GM21423 (cell line): ENCODE results near the gene SRGN.
A peak's percentile ranks its signal among the peaks of the same experiment; 100 is the strongest.
"Not testable (repeated sequence)": the region's sequence is repeated elsewhere in the genome, so short reads cannot be mapped to it uniquely, and the experiment has no call there.

Experiments
- ATAC-seq: cut with Tn5 transposase; IDR thresholded peaks from one replicate; pipeline ENCODE4 v1.9.1; 2021; ENCODE audit warnings: mild to moderate bottlenecking, moderate library complexity; ENCODE audit not compliant: unreplicated experiment

The SRGN gene, protein sequence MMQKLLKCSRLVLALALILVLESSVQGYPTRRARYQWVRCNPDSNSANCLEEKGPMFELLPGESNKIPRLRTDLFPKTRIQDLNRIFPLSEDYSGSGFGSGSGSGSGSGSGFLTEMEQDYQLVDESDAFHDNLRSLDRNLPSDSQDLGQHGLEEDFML

DNA sequence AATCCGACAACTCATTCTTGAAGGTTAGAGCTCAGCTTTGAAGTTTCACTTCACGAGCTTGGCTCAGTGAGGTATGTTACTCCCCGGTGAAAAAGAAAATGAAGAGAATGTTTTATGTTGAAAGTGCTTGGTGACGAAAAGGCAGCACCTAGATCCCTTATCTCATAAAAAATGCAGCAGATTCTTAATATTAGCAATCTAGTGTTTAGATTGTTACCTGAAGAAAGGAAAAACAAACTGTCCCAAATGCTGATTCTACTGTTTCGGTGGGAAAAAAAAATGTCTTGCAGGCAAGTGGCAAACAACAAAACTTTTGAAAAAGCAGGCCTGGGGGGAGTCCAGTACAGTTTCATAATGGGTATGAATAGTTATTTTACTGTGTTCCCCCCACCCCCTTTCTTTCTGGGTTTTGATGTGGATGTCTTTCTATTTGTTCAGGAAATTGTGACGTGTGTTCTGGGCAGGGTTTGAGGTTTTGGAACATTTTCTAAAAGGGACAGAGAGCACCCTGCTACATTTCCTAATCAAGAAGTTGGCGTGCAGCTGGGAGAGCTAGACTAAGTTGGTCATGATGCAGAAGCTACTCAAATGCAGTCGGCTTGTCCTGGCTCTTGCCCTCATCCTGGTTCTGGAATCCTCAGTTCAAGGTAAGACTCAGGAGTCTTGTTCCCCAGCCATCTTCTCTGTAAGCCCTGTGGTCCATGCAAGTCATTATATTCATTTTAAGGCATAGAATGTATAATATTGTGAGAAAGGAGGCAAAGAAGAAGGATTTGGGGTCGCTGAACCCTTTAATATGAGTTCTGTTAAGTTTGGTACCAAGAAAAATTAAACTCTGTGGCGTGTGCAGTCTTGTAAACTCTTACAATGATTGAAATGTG, at the start of gene SRGN:
Gene SRGN, plus strand, starts transcription at position 514 of the 881 bp plus-strand sequence. Its CDS starts 55 bp downstream, at position 569.
- ATAC-seq: peak; percentile 53

DNA sequence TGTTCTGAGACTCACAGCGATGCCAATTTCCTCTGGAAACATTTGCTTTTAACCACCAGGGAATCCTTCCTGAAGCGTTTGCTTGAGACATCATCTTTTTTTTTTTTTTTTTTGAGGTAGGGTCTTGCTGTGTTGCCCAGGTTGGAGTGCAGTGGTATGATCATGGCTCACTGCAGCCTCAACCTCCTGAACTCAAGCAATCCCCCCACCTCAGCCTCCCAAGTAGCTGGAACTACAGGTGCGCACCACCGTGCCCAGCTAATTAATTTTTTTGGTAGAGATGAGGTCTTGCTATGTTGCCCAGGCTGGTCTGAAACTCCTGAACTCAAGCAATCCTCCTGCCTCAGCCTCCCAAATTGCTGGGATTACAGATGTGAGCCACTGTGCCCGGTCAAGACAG, 47.0 kb upstream of the SRGN start:
- not testable (repeated sequence) for ATAC-seq

DNA sequence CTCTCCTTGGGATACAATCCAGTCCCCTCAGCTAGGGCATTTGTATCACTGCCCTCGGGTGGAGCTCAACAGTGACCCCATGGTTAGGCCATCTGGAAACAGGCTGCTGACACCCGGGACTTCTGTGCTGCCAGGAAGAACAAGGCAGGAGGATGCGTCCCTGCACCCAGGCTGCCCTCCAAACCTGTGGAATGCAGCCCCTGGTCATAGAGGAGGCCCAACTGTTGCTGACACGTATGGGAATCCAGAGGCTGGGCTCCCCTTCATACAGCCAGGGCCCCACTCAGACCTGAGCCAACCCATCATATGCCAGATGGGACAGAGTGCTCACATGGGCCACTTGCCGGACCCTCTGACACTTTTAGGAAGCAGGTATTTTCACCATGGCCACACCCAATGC, 45.5 kb upstream of the SRGN start:
- no peak for ATAC-seq

DNA sequence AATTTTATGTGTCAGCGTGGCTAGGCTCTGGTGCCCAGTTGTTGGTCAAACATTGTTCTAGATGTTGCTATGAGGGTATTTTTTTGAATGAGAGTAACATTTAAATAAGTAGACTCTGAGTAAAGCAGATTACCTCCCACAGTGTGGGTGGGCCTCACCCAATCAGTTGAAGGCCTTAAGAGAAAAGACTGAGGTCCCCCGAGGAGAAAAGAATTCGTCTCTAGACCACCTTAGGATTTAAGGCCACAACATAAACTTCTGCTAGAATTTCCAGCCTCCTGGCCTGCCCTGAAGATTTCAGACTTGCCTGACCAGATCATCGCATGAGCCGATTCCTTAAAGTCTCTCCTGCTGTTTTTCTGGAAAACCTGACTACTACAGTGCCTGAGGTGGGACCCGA, 45.1 kb upstream of the SRGN start:
- no peak for ATAC-seq

DNA sequence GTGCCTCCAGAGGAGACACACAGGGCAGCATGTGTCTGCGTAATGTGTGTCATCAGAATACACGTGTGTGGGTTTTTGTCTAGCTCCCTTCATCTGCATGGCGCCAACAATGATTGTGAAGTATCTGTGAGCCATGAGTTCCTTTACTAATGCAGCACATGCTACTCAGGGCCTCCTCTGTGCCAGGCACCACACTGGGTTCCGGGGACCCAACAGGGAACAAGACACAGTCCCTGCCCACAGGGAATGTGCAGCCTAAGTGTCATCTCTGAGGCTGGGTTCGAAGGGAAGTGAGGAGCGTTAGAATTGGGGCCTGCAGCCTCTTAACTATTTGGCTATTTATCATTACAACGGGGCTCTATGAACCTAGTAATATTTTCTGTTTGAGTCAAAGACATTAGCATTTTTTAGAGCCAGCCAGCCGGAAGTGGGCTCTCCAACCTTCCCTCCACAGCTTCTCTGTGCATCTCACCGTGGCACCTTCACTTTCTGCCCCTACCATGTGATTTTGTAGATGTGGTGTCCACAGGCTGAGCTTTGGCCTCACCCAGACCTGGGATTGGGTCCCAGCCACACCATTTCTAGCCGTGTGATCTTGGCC, 43.9 kb upstream of the SRGN start:
- ATAC-seq: peak; percentile 41

DNA sequence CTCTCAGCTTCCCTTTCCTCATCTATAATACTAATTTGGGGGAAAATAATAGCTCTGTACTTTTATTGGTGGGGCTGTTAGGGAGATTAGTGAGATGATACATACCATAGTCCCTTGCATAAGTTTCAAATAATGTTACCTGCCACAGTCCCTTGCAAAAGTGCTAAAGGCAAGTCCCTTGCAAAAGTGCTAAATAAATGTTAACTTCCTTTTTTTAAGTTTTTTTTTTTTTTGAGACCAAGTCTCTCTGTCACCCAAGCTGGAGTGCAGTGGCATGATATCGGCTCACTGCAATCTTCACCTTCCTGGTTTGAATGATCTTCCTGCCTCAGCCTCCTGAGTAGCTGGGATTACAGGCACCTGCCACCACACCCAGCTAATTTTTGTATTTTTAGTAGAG, 43.4 kb upstream of the SRGN start:
- peak; percentile 13 for ATAC-seq

DNA sequence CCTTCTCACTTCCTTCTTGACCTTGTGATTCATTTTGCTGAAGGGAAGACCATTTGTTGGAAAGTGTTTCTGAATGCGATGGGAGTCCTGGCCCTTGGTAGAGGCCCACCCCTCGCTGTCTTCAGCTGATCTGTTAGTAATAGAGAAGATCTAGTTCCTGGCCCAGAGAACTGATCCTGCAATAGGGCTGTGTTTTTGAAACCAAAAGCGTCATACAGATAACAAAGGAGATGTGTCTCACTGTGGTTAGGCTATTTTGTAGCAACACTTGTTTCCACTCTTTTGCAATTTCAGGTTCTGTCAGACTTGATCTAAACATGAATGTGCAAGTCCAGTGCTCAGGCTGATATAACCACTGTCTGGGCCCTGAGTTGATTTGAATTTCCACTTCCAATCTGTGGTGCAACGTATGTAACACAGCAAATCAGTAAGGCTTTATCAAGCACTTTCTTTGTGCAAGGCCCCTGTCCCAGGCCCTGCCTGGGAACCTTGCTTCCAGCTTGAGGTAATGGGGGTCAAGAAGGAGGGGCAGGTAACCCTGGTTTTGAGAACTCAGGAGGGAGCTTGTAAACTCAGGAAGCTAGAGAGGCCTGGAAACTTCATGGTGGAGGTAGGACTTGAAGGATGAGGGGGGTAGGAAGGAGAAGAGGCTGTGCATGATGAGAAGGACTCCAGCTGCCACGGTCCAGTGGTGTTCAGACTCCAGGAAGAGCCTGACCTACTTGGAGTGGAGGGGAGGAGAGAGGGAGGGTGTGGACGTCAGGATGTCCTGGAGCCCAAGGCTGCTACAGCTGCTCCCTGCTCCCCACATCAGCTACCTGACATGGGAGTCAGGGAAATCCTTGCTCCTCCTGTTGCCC, 42.2 kb upstream of the SRGN start:
- ATAC-seq: peak; percentile 64

DNA sequence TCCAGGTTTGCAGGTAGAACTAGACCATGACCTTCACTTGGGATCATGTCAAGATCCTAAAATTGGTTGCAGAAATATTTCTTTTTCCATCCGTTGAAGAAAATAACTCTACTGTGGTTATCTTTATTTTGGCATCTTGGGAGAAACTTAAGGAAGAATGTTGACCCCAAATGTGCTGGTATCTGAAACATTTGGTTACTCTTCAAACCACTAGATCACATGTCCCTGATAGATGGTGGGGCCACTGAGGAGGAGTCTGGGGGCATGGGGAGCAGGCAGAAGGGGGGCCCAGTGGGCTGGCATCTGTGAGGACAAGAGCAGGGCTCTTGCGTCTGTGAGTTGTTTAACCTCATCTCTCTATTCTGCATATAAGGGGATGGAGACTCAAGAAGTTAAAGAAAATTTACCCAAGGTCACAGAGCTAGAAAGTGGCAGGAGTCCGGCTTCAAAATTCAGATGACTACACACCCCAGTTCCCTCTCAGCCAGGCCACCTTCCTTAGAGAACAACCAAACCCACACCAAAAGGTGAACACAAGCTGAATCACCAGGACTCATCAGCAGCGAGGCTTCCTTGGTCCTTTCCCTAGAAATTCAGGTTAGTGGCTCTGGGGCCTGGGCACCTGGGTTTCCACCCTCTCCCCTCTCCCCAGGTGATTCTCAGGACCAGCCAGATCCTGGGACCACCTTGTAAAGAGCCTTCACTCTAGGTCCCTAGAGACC, 40.6 kb upstream of the SRGN start:
- no peak for ATAC-seq

DNA sequence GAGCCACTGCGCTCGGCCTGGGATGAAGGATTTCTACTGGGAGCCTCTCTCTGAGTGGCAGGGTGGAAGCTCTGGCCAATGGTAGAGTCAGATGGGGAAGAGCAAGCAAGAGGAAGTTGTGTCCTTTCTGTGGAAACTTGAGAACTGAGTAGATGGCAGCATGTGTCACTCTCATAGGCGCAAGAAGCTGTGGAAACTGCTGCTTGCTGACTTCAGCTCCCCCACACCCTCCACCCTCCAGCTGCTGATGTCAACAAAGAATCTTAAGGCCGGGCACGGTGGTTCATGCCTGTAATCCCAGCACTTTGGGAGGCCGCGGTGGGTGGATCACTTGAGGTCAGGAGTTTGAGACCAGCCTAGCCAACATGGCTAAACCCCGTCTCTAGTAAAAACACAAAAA, 39.8 kb upstream of the SRGN start:
- ATAC-seq: no peak

DNA sequence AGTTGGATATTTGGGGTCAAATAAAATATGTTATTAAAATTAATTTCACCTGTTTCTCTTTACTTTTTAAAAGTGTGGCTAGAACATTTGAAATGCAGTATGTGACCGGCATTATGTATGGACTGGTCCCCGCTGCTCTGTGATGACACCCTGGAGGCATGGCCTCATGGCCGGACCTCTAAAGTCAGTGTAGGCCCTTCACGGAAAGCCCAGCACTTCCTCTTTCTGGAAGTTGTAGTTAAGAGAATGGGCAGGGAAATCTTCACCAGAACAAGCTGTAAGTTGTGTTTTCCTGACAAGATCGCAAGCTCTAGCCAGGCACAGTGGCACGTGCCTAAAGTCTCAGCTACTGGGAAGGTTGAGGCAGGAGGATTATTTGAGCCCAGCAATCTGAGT, 38.3 kb upstream of the SRGN start:
- no peak for ATAC-seq

DNA sequence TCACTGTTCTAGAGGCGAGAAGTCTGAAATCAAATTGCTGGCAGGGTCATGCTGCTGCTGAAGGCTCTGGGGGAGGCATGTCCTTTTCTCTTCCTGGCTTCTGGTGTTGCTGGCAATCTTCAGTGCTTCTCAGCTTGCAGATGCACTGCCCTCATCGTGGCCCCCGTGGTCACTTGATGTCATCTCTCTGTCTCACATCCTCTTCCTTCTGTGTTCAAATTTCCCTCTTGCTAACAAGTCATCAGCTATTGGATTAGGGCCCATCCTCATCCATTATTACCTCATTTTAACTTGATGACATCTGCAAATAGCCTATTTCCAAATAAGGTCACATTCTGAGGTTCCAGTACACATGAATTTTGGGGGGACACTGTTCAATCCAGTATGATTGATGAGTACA, 36.6 kb upstream of the SRGN start:
- ATAC-seq: peak; percentile 38

DNA sequence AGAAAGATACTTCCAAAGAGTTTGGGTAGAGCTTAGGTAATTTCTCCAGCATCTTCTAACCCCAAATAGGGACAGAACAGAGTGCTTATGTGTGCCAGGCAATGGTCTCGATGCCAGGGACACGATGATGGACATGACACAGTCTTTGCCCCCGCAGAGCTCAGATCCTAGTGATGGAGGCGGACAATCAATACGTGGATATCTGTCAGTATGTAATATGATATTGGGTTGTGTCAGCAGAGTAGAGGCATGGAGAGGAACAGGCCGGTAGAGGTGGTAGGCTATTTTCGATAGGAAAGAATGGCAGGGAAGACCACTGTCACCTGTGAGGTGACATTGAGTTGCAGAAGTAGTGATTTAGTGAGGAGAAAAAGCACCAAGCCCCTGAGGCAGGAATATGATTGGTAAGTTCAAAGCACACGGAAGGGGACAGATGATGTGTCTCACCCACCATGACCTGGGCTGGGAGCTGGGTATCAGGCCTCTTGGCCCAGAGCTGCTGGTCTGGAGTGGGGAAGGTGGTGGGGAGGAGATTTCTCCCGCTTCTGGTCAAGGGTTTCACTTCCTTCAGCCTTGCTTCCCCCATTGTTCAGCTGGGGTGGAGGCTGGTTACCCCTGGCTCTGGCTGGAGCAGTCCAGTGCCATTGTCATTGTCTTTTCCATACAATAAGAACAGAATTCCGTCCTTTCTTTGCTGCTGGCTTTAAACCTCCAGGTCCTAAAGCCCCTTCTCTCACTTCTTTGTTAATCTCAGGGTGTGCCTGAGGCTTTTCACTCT, 36.0 kb upstream of the SRGN start:
- ATAC-seq: no peak

DNA sequence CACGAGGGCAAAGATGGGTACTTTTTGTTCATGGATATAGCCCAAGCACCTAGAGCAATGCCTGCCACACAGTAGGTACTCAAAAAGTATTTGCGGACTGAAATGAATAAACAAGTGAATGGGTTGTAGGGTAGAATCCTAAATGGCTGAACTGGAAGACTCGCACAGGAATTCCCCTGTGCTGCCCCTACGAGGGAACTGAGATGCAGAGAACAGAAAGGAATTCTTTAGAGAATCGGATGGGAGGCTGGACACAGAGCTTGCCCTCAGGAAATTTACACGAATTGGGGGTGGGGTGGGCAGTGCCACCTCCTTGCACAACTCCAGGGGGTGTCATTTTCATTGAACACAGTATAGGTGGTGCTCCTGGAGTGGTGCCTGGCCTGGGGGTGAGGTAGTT, 35.2 kb upstream of the SRGN start:
- no peak for ATAC-seq

DNA sequence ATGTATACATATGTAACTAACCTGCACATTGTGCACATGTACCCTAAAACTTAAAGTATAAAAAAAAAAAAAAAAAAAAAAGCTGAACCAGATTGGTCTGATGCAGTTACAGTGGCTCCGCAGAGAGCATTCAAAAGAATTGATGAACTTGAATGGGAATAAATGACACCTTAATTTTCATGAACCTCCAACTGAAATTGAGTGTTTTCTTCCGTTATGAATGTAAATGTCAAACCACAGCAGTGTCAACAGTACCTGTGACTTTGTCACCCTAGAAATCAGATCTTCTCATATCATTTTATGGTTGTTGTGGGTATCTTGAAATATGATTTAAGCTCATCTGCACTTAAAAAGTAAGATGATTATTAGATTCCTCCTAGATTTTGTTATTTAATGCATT, 32.7 kb upstream of the SRGN start:
- ATAC-seq: no peak

DNA sequence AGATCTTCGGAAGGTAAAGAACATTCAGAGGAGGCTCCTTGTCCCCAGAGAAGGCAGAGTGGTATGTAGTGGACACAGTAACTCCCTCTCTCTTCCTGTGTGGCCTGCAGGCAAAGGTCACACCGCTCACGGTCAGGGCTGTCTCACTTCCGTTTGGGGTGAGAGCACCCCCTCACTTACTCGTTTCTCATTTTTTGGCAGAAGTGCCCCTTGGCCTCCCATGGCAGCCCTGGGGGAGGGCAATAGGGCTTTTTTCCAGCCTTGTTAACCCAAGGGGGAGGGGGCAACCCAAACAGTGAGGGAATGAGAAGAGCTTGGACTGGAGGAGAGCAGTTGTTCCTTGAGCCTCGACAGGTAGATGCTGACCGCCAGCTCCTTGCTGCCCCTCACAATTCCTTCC, 31.8 kb upstream of the SRGN start:
- ATAC-seq: no peak

DNA sequence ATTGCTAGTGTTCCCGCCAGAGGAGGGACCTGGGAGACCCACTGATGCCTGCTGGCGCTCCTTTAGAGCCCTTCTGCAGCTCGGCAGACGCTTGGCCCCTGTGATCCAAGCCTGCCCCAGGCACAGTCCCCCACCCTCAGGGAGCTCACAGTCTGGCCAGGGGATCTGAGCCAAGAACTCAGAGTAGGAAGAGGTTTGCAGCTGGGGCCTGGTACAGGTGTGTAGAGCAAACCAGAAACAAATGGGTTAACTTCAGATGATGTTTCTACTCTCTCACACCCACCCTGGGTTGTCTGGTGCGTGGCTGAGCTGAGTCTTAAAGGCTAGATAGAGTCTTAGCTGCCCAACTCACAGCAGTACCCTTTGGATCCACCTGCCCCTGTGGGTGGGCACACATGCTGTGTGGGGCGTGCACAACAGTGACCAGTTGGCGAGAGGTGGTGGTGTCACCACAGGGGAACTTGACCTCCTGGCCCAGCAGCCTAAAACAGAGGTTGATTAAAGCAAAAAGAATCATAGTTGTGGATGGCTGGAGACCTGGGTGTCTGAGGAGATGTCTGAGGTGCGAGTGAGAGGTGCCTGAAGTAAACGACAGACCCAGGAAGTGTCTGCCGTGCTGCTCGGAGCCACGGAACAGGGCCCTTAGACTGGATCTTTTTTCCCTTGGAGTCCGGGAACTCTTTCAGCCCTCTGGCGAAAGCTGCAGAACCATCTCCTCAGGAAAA, 31.2 kb upstream of the SRGN start:
- no peak for ATAC-seq

DNA sequence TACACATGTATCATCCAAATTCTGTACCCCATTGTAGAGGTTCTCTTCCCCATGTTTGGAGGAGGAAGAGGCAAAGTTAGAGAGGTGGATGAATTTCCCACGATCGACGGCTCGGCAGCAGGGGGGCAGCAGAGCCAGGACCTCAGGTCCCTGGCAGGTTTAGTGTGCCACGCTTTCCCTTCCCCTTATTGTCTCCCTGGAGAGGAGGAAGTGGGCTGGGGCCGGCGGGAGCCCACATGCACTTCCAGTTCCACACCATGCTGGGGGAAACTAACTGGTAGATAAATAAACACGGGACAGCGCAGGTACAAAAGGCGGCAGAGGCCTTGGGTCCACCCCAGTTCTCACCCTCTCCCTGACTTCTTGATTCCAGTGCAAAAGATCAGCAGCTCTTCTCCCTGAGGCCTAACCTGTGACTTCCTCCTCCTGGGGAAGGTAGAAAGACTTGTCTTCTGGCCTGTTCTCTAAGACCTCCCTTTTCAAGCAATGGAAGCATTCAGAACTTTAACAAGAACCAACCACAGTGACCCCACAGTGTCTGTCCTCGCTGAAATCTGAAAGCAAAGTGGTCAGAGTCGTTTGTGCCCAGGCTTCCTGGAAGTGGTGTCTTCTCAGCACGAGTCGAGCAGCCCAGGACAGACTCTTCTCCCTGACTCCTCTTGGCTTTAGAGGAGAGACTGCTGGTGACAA, 30.5 kb upstream of the SRGN start:
- no peak for ATAC-seq

DNA sequence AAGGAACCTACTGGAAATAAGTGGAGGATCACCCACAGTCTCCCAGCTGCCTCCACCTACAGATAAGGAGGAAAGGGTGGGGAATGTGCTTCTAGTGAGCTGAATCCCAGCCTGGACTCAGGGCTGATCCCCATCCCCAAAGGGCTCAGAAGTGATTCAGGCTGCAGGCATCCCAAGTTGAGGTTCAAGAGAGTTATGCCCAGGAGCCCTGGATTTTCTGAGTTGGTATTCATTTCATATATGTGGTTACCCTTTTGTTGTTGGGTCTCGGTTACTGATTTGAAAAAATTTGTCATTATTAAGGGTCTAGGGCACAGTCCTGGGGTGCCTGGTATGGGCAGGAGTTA, 30.0 kb upstream of the SRGN start:
- no peak for ATAC-seq
